ENCODE results near the gene EVI5.

GRCh38 chr1:92754719-92755050 is 30.2 kb downstream of the EVI5 start:
- TF ChIP-seq EZH2 (IDR thresholded peaks at IDR 0.05), result no peak
- no peak for TF ChIP-seq POLR2AphosphoS5 (IDR thresholded peaks at IDR 0.05; ENCODE audit: borderline replicate concordance, low read depth, low read length)
- TF ChIP-seq FOXP2 (optimal IDR thresholded peaks at IDR 0.05; ENCODE audit: control extremely low read depth, extremely low read length, insufficient read depth), result no peak
